Measurements from ENCODE around the gene JAKMIP2.

DNA sequence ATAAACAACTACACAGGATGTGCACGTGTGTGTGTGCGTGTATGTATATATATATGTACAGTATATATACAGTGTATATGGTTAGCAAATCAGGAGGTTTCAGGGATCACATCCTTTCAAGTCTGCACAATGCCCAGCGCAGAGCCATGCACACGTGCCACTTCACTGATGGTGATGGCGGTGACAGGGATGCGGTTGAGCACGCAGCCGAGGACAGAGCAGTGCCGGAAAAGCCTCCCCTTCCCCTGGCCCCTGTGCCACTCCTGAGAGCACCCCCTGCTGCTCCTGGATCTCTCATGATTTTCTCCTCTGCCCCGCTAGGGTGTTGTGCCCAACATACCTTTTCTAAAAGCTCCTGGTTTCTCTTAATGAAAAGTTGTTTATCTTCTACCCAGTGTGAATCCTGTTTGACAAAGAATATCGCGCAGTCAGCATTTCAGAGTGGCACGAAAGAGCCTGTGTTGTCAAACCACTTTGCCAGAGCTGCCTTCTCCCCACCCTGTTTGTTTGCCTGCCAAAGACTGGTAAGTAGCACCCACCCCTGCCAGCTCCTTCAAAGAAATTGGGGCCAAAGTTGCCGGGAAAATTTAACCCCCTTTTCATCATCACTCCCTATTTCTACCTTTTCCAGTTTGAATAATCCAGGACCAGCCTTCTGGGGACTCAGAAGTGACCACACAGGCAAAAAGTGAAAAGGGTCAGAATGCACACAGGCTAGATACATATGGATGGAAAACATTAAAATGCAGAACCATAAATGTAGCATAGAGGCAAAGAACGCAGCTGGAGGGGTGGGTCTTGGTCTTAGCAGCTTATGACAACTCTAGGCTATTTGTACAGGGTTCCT, 146.4 kb downstream of the JAKMIP2 start:
- no peak for TF ChIP-seq POLR2A (IDR thresholded peaks at IDR 0.05; ENCODE audit: low read depth, low read length)
- no peak for TF ChIP-seq POLR2AphosphoS5 (IDR thresholded peaks at IDR 0.05; ENCODE audit: low read depth, low read length)
- no peak for TF ChIP-seq POU2F2 (IDR thresholded peaks at IDR 0.05; ENCODE audit: low read depth, low read length)
- no peak for TF ChIP-seq PAX5 (IDR thresholded peaks at IDR 0.05; ENCODE audit: insufficient read depth, low read length, severe bottlenecking)
- no peak for TF ChIP-seq TAF1 (IDR thresholded peaks at IDR 0.05; ENCODE audit: low read depth, low read length)

All from GM12891 (cell line).